Measurements from ENCODE around the gene SMAD6.

The SMAD6 gene

GRCh38 chr15:66829551-66830121, 127.6 kb downstream of the SMAD6 start:
- peak; percentile 42 for DNase-seq

GRCh38 chr15:66830358-66830757, 128.3 kb downstream of the SMAD6 start:
- peak; percentile 79 for DNase-seq

DNA sequence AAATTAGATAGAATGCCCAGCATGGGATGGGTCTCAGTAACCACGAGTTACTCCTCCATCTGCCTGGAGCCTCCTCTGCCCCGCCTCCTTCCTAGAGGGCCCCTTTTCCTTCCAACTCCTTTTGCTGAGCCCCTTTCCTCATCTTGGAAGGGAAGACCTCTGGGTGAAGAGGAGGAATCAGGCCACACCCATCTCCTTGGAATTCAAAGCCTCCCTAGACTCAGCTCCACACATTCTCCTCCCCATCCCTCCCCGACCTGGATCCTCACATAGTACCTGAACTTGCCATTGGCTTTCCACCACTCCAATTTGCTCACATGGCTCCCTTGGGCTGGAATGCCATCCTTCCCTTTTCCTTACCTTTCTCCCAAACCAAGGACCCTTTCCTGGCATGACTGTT, 128.8 kb downstream of the SMAD6 start:
- DNase-seq = no peak

DNA sequence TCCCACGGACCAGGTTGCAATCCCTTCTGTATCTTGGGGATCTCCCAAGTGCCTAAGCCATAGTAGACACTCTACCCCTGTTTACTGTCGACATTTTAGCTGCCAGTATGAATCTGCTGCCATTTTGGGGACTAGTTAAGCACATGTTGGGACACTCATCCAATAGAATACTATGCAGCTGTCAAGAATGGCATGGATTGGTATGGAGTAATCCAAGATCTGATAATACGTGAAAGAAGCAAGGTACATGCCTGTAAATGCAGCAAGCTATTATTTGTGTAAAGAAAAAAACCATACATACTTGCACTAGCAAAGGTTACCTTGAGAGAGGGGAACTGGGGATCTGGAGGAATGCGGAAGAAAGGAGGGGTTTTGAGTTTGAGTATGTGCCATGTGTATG, 129.3 kb downstream of the SMAD6 start:
- DNase-seq = no peak

GRCh38 chr15:66831801-66832390, 129.9 kb downstream of the SMAD6 start:
- DNase-seq = no peak

Measured in EL (cell line).